HL-60 (cell line): Measurements from ENCODE around the gene MACROD2.

Experiments
- DNase-seq, 2 experiments: peaks; one replicate each; pipeline ENCODE4 v3.0.0-alpha.2; 2010 to 2020; ENCODE audit warnings: low read depth in 1 of 2, low spot score in 1 of 2
- H3K27ac ChIP-seq: fragments of 250-450 bp; sonication (Bioruptor Pico); replicated peaks from 2 replicates; pipeline ENCODE4 v1.5.1; 2020; ENCODE audit warnings: mild to moderate bottlenecking, moderate library complexity
- H3K27me3 ChIP-seq: fragments of 250-450 bp; sonication (Bioruptor Pico); 2 replicates; pipeline ENCODE4 v1.5.1; 2021; ENCODE audit warnings: mild to moderate bottlenecking, moderate library complexity; ENCODE audit not compliant: insufficient read depth, poor library complexity, severe bottlenecking
- H3K4me3 ChIP-seq: replicated peaks from 2 replicates; pipeline ENCODE4 v1.5.1; 2011; ENCODE audit warnings: mild to moderate bottlenecking, control low read depth, low read length; ENCODE audit not compliant: insufficient read depth
- CTCF ChIP-seq: IDR thresholded peaks from one replicate; pipeline ENCODE4 v1.5.1; 2011; ENCODE audit warnings: low read length, control low read depth, inconsistent platforms; ENCODE audit not compliant: insufficient read depth
- GABPA ChIP-seq: IDR thresholded peaks from 2 replicates; pipeline ENCODE4 v1.6.1; 2012; ENCODE audit warnings: low read depth
- POLR2AphosphoS5 ChIP-seq: IDR thresholded peaks from 2 replicates; pipeline ENCODE4 v1.6.1; 2012; ENCODE audit warnings: low read depth
- REST ChIP-seq: IDR thresholded peaks from 2 replicates; pipeline ENCODE4 v1.6.1; 2012; ENCODE audit warnings: low read depth; ENCODE audit not compliant: insufficient replicate concordance
- SPI1 ChIP-seq: IDR thresholded peaks from 2 replicates; pipeline ENCODE4 v1.6.1; 2012; ENCODE audit warnings: low read depth, mild to moderate bottlenecking, borderline replicate concordance

Gene MACROD2

GRCh38 chr20:15619816-15620215, 1624.5 kb downstream of the MACROD2 start:
- H3K27ac ChIP-seq, result no peak overlapping the region
- H3K27me3 ChIP-seq, result no peaks in the 10 kb centered on the region
- H3K4me3 ChIP-seq, result no peak overlapping the region
- no peak for TF ChIP-seq GABPA
- TF ChIP-seq SPI1, result no peak
- no peak for TF ChIP-seq POLR2AphosphoS5
- TF ChIP-seq CTCF, result no peak
- no peak for TF ChIP-seq REST
- DNase-seq, result no peak

- DNase-seq, result no peak
- Histone ChIP-seq H3K27ac (no peak overlapping the region), H3K27me3 (no peaks in the 10 kb centered on the region), H3K4me3 (no peak overlapping the region)
- TF ChIP-seq POLR2AphosphoS5 (no peak), REST (no peak), SPI1 (no peak), CTCF (no peak), GABPA (no peak)
Observed at GRCh38 chr20:15622368-15622767, 1627.1 kb downstream of the MACROD2 start.

GRCh38 chr20:15623215-15623614, 1627.9 kb downstream of the MACROD2 start:
- Histone ChIP-seq H3K4me3 (no peak overlapping the region), H3K27me3 (no peaks in the 10 kb centered on the region), H3K27ac (no peak overlapping the region)
- no peak for DNase-seq
- no peak for TF ChIP-seq POLR2AphosphoS5
- TF ChIP-seq CTCF, result no peak
- no peak for TF ChIP-seq GABPA
- no peak for TF ChIP-seq REST
- no peak for TF ChIP-seq SPI1
